Calu3 (cell line): ENCODE results near the gene MXRA8. TPM values are rescaled to one million over a fixed set of nuclear protein-coding genes. Genes with fewer than 3 reads are reported as not detected.

Experiments used
- BruUV-seq: library from RNA; stranded (reverse); fragments of 400-500 nt; replicated peaks from 2 replicates; lab custom pipeline; 2021; lab: Mats Ljungman, UMichigan
- CTCF ChIA-PET: fragments of 300-600 bp; sonication (Branson Sonifier 250); formaldehyde crosslinking; loops from one replicate; lab custom pipeline; 2022; ENCODE audit warnings: antibody characterized with exemption; lab: Charles Lee
- DNase-seq: peaks from one replicate; pipeline ENCODE4 v3.0.0; 2022
- H3K27ac Mint-ChIP-seq: one replicate; pipeline ENCODE4 v1.8.0; 2022; ENCODE audit warnings: mixed read lengths; ENCODE audit not compliant: unreplicated experiment
- H3K27me3 Mint-ChIP-seq: one replicate; pipeline ENCODE4 v1.8.0; 2022; ENCODE audit warnings: mixed read lengths; ENCODE audit not compliant: unreplicated experiment
- H3K36me3 Mint-ChIP-seq: one replicate; pipeline ENCODE4 v1.8.0; 2022; ENCODE audit warnings: mild to moderate bottlenecking, moderate library complexity, mixed read lengths; ENCODE audit not compliant: insufficient read depth, unreplicated experiment
- H3K4me1 Mint-ChIP-seq: one replicate; pipeline ENCODE4 v1.8.0; 2022; ENCODE audit warnings: mild to moderate bottlenecking, low read depth, mixed read lengths; ENCODE audit not compliant: unreplicated experiment
- H3K4me3 Mint-ChIP-seq: one replicate; pipeline ENCODE4 v1.8.0; 2022; ENCODE audit warnings: mild to moderate bottlenecking, low read depth, moderate library complexity, mixed read lengths; ENCODE audit not compliant: unreplicated experiment
- H3K9me3 Mint-ChIP-seq: one replicate; pipeline ENCODE4 v1.8.0; 2022; ENCODE audit warnings: low read depth, mixed read lengths; ENCODE audit not compliant: unreplicated experiment
- intact Hi-C: fragments of 100-400 bp; cut with micrococcal nuclease; formaldehyde crosslinking; loops from one replicate; pipeline ENCODE4 v1.10.0; 2022; ENCODE audit not compliant: unreplicated experiment
- total RNA-seq: library from RNA; stranded (reverse); gene quantifications from 2 replicates; pipeline ENCODE4 v1.2.3, GENCODE V29; 2022
- TF ChIP-seq, protein P1 (sequence below): fragments of 200-600 bp; IDR thresholded peaks from one replicate; pipeline ENCODE4 v1.8.0; 2022; ENCODE audit warnings: antibody characterized with exemption; ENCODE audit not compliant: unreplicated experiment

The MXRA8 gene
- total RNA-seq, 1 experiment from 2014 or later, result not detected

DNA sequence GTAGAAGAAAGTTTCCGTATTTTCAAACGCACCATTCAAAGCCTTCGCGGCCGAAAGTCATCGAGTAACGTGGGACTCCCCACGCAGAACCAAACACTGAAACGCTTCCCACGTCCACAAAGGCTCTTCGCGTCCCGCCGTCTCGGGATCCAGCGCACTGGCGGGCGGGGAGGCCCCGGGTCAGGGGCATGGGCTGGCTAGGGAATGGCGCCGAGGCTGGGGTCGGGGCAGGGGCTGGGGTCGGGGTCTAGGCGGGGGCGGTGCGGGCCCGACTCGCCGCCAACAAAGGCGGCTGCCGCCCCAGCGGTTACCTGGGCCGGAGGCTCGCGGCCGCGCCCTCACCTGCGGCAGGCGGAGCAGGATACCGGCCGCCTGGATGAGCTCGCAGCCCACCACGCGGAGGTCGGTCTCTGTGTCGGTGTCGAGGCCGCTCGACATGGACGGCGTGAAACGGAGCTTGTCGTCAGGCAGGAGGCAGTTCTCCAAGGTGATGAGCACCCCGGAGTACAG lies 40.4 kb upstream of the MXRA8 start:
- intact Hi-C loops, result no loop called here
- TF ChIP-seq, protein P1, sequence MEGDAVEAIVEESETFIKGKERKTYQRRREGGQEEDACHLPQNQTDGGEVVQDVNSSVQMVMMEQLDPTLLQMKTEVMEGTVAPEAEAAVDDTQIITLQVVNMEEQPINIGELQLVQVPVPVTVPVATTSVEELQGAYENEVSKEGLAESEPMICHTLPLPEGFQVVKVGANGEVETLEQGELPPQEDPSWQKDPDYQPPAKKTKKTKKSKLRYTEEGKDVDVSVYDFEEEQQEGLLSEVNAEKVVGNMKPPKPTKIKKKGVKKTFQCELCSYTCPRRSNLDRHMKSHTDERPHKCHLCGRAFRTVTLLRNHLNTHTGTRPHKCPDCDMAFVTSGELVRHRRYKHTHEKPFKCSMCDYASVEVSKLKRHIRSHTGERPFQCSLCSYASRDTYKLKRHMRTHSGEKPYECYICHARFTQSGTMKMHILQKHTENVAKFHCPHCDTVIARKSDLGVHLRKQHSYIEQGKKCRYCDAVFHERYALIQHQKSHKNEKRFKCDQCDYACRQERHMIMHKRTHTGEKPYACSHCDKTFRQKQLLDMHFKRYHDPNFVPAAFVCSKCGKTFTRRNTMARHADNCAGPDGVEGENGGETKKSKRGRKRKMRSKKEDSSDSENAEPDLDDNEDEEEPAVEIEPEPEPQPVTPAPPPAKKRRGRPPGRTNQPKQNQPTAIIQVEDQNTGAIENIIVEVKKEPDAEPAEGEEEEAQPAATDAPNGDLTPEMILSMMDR, result no peak
- Mint-ChIP-seq H3K4me1 (no peaks in the 10 kb centered on the region), H3K27me3 (no peaks in the 10 kb centered on the region), H3K9me3 (no peaks in the 10 kb centered on the region), H3K36me3 (peaks cover 83% of the 10 kb centered on the region), H3K27ac (peak overlapping the region; percentile 79), H3K4me3 (peak overlapping the region; percentile 84)
- CTCF ChIA-PET, result interaction anchor here (0.6 to 1.2 kb wide), 6 partner anchors 23 to 485 kb away, joined by 3 to 8 read pairs (median 4); partner anchors contain the start of gene AURKAIP1
- no TSS peak for BruUV-seq
- no peak for DNase-seq

GRCh38 chr1:1397839-1398523 lies 39.6 kb upstream of the MXRA8 start:
- TF ChIP-seq, protein P1, result no peak
- TSS peak; percentile 69 for BruUV-seq
- H3K27ac Mint-ChIP-seq, result peak overlapping the region; percentile 79
- DNase-seq, result no peak
- H3K4me1 Mint-ChIP-seq, result no peaks in the 10 kb centered on the region
- no peaks in the 10 kb centered on the region for H3K27me3 Mint-ChIP-seq
- intact Hi-C loops, result no loop called here
- H3K9me3 Mint-ChIP-seq, result no peaks in the 10 kb centered on the region
- H3K36me3 Mint-ChIP-seq, result peaks cover 81% of the 10 kb centered on the region
- CTCF ChIA-PET, result no interaction called here
- H3K4me3 Mint-ChIP-seq, result peak overlapping the region; percentile 84

DNA sequence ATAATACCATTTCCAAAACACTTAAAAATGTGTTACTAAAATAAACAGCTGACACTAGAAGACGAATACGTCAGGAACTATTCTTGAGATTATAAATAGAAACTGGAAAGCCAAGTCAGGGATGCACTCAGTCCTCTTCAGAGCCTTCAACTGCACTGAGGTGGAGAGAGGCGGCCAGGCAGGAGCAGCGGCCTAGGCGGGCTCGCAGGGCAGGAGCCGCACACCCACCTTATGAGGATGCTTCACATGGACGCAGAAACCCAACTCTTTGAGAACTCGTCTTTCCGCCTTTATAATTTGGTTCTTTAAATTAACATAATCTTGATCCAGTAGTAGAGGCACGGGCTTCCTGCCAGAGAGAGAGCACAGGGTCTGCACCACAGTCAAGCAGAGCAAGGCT lies 36.8 kb upstream of the MXRA8 start:
- DNase-seq, result no peak
- no TSS peak for BruUV-seq
- Mint-ChIP-seq H3K9me3 (no peaks in the 10 kb centered on the region), H3K27ac (no peak overlapping the region), H3K4me3 (no peak overlapping the region), H3K4me1 (no peaks in the 10 kb centered on the region), H3K36me3 (peaks cover 72% of the 10 kb centered on the region), H3K27me3 (no peaks in the 10 kb centered on the region)
- intact Hi-C loops, result no loop called here
- TF ChIP-seq, protein P1, result no peak
- CTCF ChIA-PET, result no interaction called here

GRCh38 chr1:1394116-1394515 lies 35.8 kb upstream of the MXRA8 start:
- no peaks in the 10 kb centered on the region for H3K27me3 Mint-ChIP-seq
- H3K27ac Mint-ChIP-seq, result no peak overlapping the region
- intact Hi-C loops, result no loop called here
- peaks cover 72% of the 10 kb centered on the region for H3K36me3 Mint-ChIP-seq
- no peaks in the 10 kb centered on the region for H3K4me1 Mint-ChIP-seq
- no peak for DNase-seq
- H3K4me3 Mint-ChIP-seq, result no peak overlapping the region
- CTCF ChIA-PET, result no interaction called here
- TF ChIP-seq, protein P1, result no peak
- BruUV-seq, result no TSS peak
- H3K9me3 Mint-ChIP-seq, result no peaks in the 10 kb centered on the region
